GM19328 (cell line): ENCODE results near the gene CACNA1C.
"Not testable (repeated sequence)": the region's sequence is repeated elsewhere in the genome, so short reads cannot be mapped to it uniquely, and the experiment has no call there.

Source experiments
- ATAC-seq: cut with Tn5 transposase; IDR thresholded peaks from one replicate; pipeline ENCODE4 v1.9.1; 2021; ENCODE audit warnings: mild to moderate bottlenecking, moderate library complexity; ENCODE audit not compliant: unreplicated experiment

Gene CACNA1C

GRCh38 chr12:2463719-2464118 lies 410.9 kb downstream of the CACNA1C start:
- no peak for ATAC-seq

GRCh38 chr12:2465681-2466080 lies 412.9 kb downstream of the CACNA1C start:
- ATAC-seq = no peak

GRCh38 chr12:2466211-2466610 lies 413.4 kb downstream of the CACNA1C start:
- no peak for ATAC-seq

- no peak for ATAC-seq
Observed at GRCh38 chr12:2467447-2468195, 414.8 kb downstream of the CACNA1C start.

GRCh38 chr12:2475984-2476383 lies 423.2 kb downstream of the CACNA1C start:
- ATAC-seq = no peak

- no peak for ATAC-seq
Observed at GRCh38 chr12:2477009-2477766, 424.4 kb downstream of the CACNA1C start.

GRCh38 chr12:2479851-2480535 lies 427.2 kb downstream of the CACNA1C start:
- ATAC-seq = no peak

- no peak for ATAC-seq
Observed at GRCh38 chr12:2481346-2481745, 428.6 kb downstream of the CACNA1C start.

GRCh38 chr12:2481951-2482350 lies 429.2 kb downstream of the CACNA1C start:
- ATAC-seq = no peak

- ATAC-seq = no peak
Observed at GRCh38 chr12:2482938-2483660, 430.3 kb downstream of the CACNA1C start.

- ATAC-seq = no peak
Observed at GRCh38 chr12:2483713-2484112, 430.9 kb downstream of the CACNA1C start.

- ATAC-seq = no peak
Observed at GRCh38 chr12:2484141-2484776, 431.5 kb downstream of the CACNA1C start.

GRCh38 chr12:2485681-2486080 lies 432.9 kb downstream of the CACNA1C start:
- ATAC-seq = no peak

- ATAC-seq = no peak
Observed at GRCh38 chr12:2486796-2487195, 434.0 kb downstream of the CACNA1C start.

- ATAC-seq = no peak
Observed at GRCh38 chr12:2487278-2487677, 434.5 kb downstream of the CACNA1C start.

GRCh38 chr12:2488131-2488530 lies 435.3 kb downstream of the CACNA1C start:
- no peak for ATAC-seq

GRCh38 chr12:2488596-2488995 lies 435.8 kb downstream of the CACNA1C start:
- no peak for ATAC-seq

GRCh38 chr12:2489275-2489674 lies 436.5 kb downstream of the CACNA1C start:
- no peak for ATAC-seq

- ATAC-seq = no peak
Observed at GRCh38 chr12:2490831-2491230, 438.0 kb downstream of the CACNA1C start.

GRCh38 chr12:2491349-2491748 lies 438.6 kb downstream of the CACNA1C start:
- ATAC-seq = not testable (repeated sequence)

- no peak for ATAC-seq
Observed at GRCh38 chr12:2492236-2492635, 439.4 kb downstream of the CACNA1C start.
